Upper lobe of left lung (tissue), 6 donors: ENCODE measurements around the gene DHRS13. TPM values are rescaled to one million over a fixed set of nuclear protein-coding genes. Genes with fewer than 3 reads are reported as not detected.

Experiments used
- ATAC-seq, 2 donors: fragments of 200-7000 bp; cut with Tn5 transposase; one replicate each; pipeline ENCODE4 v1.9.1; 2022; ENCODE audit warnings: mild to moderate bottlenecking in 2 of 2, moderate library complexity in 2 of 2; ENCODE audit not compliant: low FRiP score in 2 of 2
- DNase-seq, 2 donors: peaks; one replicate each; pipeline ENCODE4 v3.0.0-alpha.2; 2019 to 2020
- H3K27ac ChIP-seq, 4 donors: fragments of 200-600 bp; sonication (generic); one replicate each; pipeline ENCODE4 v1.5.1; 2016 to 2019
- H3K27me3 ChIP-seq, 4 donors: fragments of 200-600 bp; sonication (generic); one replicate each; pipeline ENCODE4 v1.5.1; 2017 to 2019
- H3K36me3 ChIP-seq, 4 donors: fragments of 200-600 bp; sonication (generic); one replicate each; pipeline ENCODE4 v1.5.1; 2016 to 2019
- H3K4me1 ChIP-seq, 4 donors: fragments of 200-600 bp; sonication (generic); one replicate each; pipeline ENCODE4 v1.5.1; 2018 to 2019
- H3K4me3 ChIP-seq, 4 donors: fragments of 200-600 bp; sonication (generic); one replicate each; pipeline ENCODE4 v1.5.1; 2017 to 2019; ENCODE audit warnings: mild to moderate bottlenecking in 2 of 4, moderate library complexity in 1 of 4
- H3K9me3 ChIP-seq, 4 donors: fragments of 200-600 bp; sonication (generic); one replicate each; pipeline ENCODE4 v1.5.1; 2018 to 2019
- EP300 ChIP-seq, 4 donors: sonication (generic); formaldehyde crosslinking; IDR thresholded peaks; one replicate each; pipeline ENCODE4 v1.5.1; 2017; ENCODE audit warnings: antibody characterized with exemption in 4 of 4, control low read depth in 2 of 4
- POLR2A ChIP-seq, 4 donors: fragments of 450-650 bp; IDR thresholded peaks; one replicate each; pipeline ENCODE4 v1.5.1; 2016 to 2017; ENCODE audit warnings: antibody characterized with exemption in 4 of 4, mild to moderate bottlenecking in 2 of 4
- POLR2AphosphoS5 ChIP-seq, 2 donors: sonication (generic); formaldehyde crosslinking; IDR thresholded peaks; one replicate each; pipeline ENCODE4 v1.5.1; 2017; ENCODE audit warnings: antibody characterized with exemption in 2 of 2
- WGBS, 2 donors: methylation state at CpG; one replicate each; pipeline ENCODE4 v1.1.5; 2017 to 2018; 5-methylcytosine and 5-hydroxymethylcytosine counted together
- total RNA-seq, 6 donors: library from RNA; depleted of rRNA in 4 of 6; stranded (reverse); fragments of >200 nt in 4 of 6; gene quantifications; one replicate each; pipeline versions ENCODE4 v1.1.0 to v1.2.1, GENCODE V29; 2016 to 2021
- TF ChIP-seq, protein P1 (sequence below), 6 experiments: fragments of 450-650 bp in 4 of 6; fragments of 200-600 bp in 2 of 6; sonication (generic) in 2 of 6; IDR thresholded peaks; one replicate each; pipeline ENCODE4 v1.5.1; 2016 to 2019; ENCODE audit warnings: antibody characterized with exemption in 6 of 6
- donor health status: DM: no; HTN: no; CAD: no; lungs with moderate emphysema.
- donor health status: DM: no; HTN: yes; CAD: no; lungs with severe emphysema.

DHRS13 gene
- total RNA-seq, 6 donors from 2014 or later, result 2.1 to 21.8 (median 15.0) TPM

DNA sequence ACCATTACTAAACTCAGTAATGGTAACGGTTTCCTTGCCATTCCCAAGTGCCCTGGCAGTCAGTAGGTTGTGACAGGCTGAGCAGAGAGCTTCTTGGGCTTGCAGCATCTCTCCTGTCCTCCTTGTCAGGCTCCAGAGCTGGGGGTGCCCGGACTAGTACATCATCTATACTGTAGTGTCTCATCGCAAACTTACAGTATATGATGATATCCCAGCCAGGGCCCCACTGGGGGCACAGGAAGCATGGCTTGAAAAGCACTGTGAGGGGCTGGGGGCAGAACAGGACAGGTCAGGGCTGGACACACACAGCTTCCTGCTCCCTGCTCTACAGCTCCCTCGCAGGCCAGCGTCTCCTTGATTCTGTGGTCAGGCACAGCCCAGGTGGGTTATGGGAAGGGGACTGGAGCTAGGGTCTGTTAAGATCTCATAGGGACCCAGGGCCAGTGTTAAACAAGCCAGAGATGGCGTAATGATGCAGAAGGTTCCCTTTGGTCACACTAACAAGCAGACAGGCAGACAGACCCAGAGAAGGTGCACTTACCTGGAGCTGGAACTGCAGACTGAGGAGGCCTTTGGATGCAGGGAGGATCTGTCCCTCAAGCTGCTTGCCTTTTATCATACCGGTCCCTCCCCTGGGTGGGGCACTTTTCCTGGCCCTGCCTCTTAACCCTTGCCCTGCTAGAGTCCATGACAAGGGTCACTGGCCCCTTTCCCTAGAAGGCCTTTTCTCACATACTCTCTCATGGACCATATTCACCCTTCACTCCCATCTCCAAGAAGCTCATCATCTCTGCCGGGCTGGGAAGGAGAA lies 41.3 kb downstream of the DHRS13 start:
- Histone ChIP-seq H3K4me1 (peaks cover 0 to 8% (median 2%) of the 10 kb centered on the region in 4 donors), H3K27ac (no peak overlapping the region), H3K9me3 (no peaks in the 10 kb centered on the region), H3K4me3 (no peak overlapping the region), H3K36me3 (peaks cover 17 to 50% (median 41%) of the 10 kb centered on the region in 4 donors), H3K27me3 (no peaks in the 10 kb centered on the region)
- ATAC-seq, result no peak
- TF ChIP-seq EP300 (IDR thresholded peaks at IDR 0.05) (no peak), POLR2AphosphoS5 (IDR thresholded peaks at IDR 0.05) (no peak), POLR2A (IDR thresholded peaks at IDR 0.05) (no peak)
- TF ChIP-seq, protein P1, sequence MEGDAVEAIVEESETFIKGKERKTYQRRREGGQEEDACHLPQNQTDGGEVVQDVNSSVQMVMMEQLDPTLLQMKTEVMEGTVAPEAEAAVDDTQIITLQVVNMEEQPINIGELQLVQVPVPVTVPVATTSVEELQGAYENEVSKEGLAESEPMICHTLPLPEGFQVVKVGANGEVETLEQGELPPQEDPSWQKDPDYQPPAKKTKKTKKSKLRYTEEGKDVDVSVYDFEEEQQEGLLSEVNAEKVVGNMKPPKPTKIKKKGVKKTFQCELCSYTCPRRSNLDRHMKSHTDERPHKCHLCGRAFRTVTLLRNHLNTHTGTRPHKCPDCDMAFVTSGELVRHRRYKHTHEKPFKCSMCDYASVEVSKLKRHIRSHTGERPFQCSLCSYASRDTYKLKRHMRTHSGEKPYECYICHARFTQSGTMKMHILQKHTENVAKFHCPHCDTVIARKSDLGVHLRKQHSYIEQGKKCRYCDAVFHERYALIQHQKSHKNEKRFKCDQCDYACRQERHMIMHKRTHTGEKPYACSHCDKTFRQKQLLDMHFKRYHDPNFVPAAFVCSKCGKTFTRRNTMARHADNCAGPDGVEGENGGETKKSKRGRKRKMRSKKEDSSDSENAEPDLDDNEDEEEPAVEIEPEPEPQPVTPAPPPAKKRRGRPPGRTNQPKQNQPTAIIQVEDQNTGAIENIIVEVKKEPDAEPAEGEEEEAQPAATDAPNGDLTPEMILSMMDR (IDR thresholded peaks at IDR 0.05), result no peak
- DNase-seq, result no peak
- WGBS, 2 donors, result 68 to 81% methylated on average over 7 to 8 of the region's 8 CpGs

DNA sequence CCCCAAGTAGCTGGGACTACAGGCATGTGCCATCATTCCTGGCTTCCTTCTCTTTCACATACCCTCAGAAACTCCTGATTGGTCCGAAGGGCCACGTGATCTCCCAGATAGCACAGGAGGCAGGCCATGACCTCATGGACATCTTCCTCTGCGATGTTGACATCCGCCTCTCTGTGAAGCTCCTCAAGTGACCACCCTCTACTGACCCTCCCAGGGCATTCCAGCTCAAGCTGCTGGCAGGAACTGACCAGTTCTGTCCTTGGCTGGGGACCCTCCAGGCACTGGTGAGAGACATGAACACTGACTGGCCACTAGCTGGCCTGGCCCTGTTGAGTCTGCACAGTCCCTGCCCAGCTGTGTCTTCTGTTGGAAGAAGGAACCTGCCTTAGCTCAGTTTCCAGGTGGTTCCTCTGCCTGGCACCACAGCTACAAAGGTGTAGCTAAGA lies 42.5 kb downstream of the DHRS13 start:
- no peak for TF ChIP-seq POLR2A (IDR thresholded peaks at IDR 0.05)
- TF ChIP-seq EP300 (IDR thresholded peaks at IDR 0.05), result no peak
- no peak for TF ChIP-seq POLR2AphosphoS5 (IDR thresholded peaks at IDR 0.05)
- TF ChIP-seq, protein P1 (IDR thresholded peaks at IDR 0.05), result no peak
- H3K36me3 ChIP-seq, result peaks cover 17 to 54% (median 41%) of the 10 kb centered on the region in 4 donors

DNA sequence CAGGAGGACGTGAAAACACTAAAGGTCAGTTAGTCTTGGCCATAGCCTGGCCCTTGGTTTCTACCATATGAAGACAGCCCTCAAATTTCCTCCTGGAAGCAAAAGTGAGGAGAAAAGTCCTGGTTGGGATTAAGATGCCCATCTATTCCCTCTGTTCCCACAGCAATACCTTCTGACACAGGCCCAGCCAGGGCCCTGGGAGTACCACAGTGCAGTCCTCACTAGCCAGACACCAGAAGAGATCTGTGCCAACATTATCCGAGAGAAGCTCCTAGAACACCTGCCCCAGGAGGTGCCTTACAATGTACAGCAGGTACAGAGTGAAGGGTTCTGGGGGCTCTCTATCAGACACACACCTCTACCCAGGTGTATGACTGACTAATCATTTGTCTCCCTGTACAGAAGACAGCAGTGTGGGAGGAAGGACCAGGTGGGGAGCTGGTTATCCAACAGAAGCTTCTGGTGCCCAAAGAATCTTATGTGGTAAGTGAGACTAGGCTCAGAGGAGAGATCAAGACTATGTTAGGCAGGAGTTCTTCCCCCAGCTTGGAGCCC lies 44.0 kb downstream of the DHRS13 start:
- 38% methylated on average over 2 of the region's 2 CpGs; no CpG with 5 or more reads in 1 of the 2 donors for WGBS, 2 donors
- ATAC-seq, result no peak

More for the DNA sequence above, 42.5 kb downstream of the DHRS13 start:
- H3K27me3 ChIP-seq, result no peaks in the 10 kb centered on the region
- whole genome bisulfite sequencing, 2 donors, result 100% methylated on average over 1 to 4 of the region's 4 CpGs
- peaks cover 4 to 10% (median 5%) of the 10 kb centered on the region in 4 donors for H3K4me1 ChIP-seq
- no peak overlapping the region for H3K4me3 ChIP-seq
- ATAC-seq, result no peak
- no peaks in the 10 kb centered on the region for H3K9me3 ChIP-seq
- DNase-seq, result no peak
- H3K27ac ChIP-seq, result no peak overlapping the region

DNA sequence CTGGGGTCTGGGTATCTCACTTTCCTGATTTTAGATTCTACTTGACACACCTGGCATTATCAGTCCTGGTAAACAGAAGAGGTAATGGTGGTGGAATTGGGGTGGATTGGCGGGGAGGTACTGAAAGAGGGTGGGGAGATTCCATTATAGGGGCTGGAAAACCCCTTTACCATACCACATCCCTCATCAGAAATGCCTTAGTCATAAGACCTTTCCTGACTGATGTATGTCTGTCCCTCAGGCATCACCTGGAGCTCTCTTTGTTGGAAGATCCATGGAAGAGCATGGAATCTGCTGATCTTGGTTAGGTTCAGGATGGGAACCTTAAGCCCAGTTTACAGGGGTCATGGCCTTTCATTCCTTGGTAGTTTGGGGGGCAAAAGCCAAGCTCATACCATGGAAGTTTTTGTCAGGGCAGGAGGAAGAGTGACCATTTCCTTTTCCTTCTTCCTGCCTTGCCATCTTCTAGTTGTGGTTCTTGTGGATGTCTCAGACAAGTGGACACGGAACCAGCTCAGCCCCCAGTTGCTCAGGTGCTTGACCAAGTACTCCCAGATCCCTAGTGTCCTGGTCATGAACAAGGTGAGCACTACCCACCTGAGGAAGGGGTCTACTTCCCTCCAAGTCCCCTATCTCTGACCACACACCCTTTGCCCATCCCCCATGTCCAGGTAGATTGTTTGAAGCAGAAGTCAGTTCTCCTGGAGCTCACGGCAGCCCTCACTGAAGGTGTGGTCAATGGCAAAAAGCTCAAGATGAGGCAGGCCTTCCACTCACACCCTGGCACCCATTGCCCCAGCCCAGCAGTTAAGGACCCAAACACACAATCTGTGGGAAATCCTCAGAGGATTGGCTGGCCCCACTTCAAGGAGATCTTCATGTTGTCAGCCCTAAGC lies 44.7 kb downstream of the DHRS13 start:
- Histone ChIP-seq H3K4me3 (no peak overlapping the region), H3K4me1 (peaks cover 8 to 15% (median 10%) of the 10 kb centered on the region in 4 donors), H3K27me3 (no peaks in the 10 kb centered on the region), H3K27ac (no peak overlapping the region), H3K36me3 (peaks cover 17 to 54% (median 41%) of the 10 kb centered on the region in 4 donors), H3K9me3 (no peaks in the 10 kb centered on the region)
- DNase-seq, result no peak
- WGBS, 2 donors, result 90 to 100% methylated on average over 3 of the region's 3 CpGs
- no peak for ATAC-seq
- TF ChIP-seq POLR2AphosphoS5 (IDR thresholded peaks at IDR 0.05) (no peak), EP300 (IDR thresholded peaks at IDR 0.05) (no peak), POLR2A (IDR thresholded peaks at IDR 0.05) (no peak)
- TF ChIP-seq, protein P1 (IDR thresholded peaks at IDR 0.05), result no peak

More for the DNA sequence above, 44.0 kb downstream of the DHRS13 start:
- Histone ChIP-seq H3K4me1 (peaks cover 8 to 15% (median 10%) of the 10 kb centered on the region in 4 donors), H3K27ac (no peak overlapping the region), H3K9me3 (no peaks in the 10 kb centered on the region), H3K36me3 (peaks cover 17 to 54% (median 41%) of the 10 kb centered on the region in 4 donors), H3K27me3 (no peaks in the 10 kb centered on the region), H3K4me3 (no peak overlapping the region)
- no peak for TF ChIP-seq POLR2A (IDR thresholded peaks at IDR 0.05)
- TF ChIP-seq, protein P1 (IDR thresholded peaks at IDR 0.05), result no peak
- TF ChIP-seq POLR2AphosphoS5 (IDR thresholded peaks at IDR 0.05), result no peak
- no peak for TF ChIP-seq EP300 (IDR thresholded peaks at IDR 0.05)
- no peak for DNase-seq
